Esophagus muscularis mucosa (tissue), 2 donors: ENCODE results near the gene MUC5B.

ENCODE experiments used
- POLR2A ChIP-seq: fragments of 450-650 bp; IDR thresholded peaks from one replicate; pipeline ENCODE4 v1.6.1; 2017; ENCODE audit warnings: antibody characterized with exemption, moderate library complexity, mild to moderate bottlenecking, low read depth
- POLR2AphosphoS5 ChIP-seq, 2 donors: sonication (generic); formaldehyde crosslinking; IDR thresholded peaks; one replicate each; pipeline ENCODE4 v1.6.1; 2017; ENCODE audit warnings: antibody characterized with exemption in 2 of 2

DNA sequence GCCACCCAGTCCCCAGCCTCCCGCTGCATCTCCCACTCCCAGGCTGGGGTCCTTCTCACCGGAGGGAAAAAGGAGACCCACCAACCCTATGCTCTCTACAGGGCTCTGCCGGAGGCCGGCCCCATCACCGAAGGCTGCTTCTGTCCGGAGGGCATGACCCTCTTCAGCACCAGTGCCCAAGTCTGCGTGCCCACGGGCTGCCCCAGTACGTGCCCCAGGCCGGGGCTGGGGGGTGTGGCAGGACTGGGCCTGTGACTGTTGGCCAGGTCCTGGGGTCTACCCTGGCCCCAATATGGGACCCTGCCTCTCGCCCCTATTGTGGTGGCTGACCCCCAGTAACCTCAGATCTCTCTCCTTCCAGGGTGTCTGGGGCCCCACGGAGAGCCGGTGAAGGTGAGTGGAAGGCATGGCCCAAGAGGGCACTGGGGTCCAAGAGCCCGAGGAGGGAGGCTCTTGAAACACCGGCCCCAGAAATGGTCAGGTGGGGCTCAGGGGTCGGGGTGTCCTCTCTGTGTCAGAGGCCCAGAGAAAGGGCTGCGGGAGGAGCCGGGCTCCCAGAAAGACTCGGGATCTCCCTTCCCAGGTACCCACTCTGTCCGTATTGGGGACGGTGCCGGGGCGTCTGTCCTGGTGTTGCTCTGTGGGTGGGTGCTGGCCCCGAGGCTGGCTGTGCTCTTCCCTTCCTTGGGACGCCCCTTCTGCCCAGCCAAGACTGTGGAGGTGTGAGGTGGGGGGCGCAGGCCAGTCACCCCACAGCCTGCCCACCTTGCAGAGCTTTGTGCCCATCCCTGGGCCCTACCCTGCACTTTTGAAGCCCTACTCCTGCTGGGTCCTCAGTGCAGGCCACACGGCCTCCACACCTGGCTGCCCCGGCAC, 26.1 kb upstream of the MUC5B start:
- TF ChIP-seq POLR2AphosphoS5 (IDR thresholded peaks at IDR 0.05) = no peak
- TF ChIP-seq POLR2A = no peak
